Neural progenitor cell (in vitro differentiated cells): ENCODE results near the gene KLF13. TPM values are rescaled to one million over a fixed set of nuclear protein-coding genes. Genes with fewer than 3 reads are reported as not detected.

Experiments used
- DNase-seq: peaks from one replicate; pipeline ENCODE4 v3.0.0-alpha.2; 2016; ENCODE audit warnings: low spot score
- H2AFZ ChIP-seq: fragments of 200-600 bp; sonication (generic); replicated peaks from 2 replicates; pipeline ENCODE4 v1.6.1; 2016; ENCODE audit warnings: antibody characterized with exemption
- H3F3A ChIP-seq: fragments of 200-600 bp; sonication (generic); 2 replicates; pipeline ENCODE4 v1.6.1; 2016; ENCODE audit warnings: antibody characterized with exemption, low read depth
- H3K27ac ChIP-seq: fragments of 200-600 bp; sonication (generic); 2 replicates; pipeline ENCODE4 v1.5.1; 2016; ENCODE audit warnings: mild to moderate bottlenecking
- H3K27me3 ChIP-seq: fragments of 200-600 bp; sonication (generic); 2 replicates; pipeline ENCODE4 v1.6.1; 2016; ENCODE audit warnings: mild to moderate bottlenecking, moderate library complexity
- H3K36me3 ChIP-seq: fragments of 200-600 bp; sonication (generic); 2 replicates; pipeline ENCODE4 v1.5.1; 2016
- H3K4me1 ChIP-seq: fragments of 200-600 bp; sonication (generic); 2 replicates; pipeline ENCODE4 v1.6.1; 2016; ENCODE audit warnings: mixed run types
- H3K4me2 ChIP-seq: fragments of 200-600 bp; sonication (generic); 2 replicates; pipeline ENCODE4 v1.6.1; 2016
- H3K4me3 ChIP-seq: fragments of 200-600 bp; sonication (generic); 2 replicates; pipeline ENCODE4 v1.5.1; 2016
- H3K79me2 ChIP-seq: fragments of 200-600 bp; sonication (generic); 2 replicates; pipeline ENCODE4 v1.6.1; 2016; ENCODE audit warnings: low read depth
- H3K9ac ChIP-seq: fragments of 200-600 bp; sonication (generic); 2 replicates; pipeline ENCODE4 v1.6.1; 2016
- H3K9me3 ChIP-seq: fragments of 200-600 bp; sonication (generic); 2 replicates; pipeline ENCODE4 v1.5.1; 2016; ENCODE audit warnings: low read depth
- H4K20me1 ChIP-seq: fragments of 200-600 bp; sonication (generic); 2 replicates; pipeline ENCODE4 v1.6.1; 2016; ENCODE audit warnings: low read depth
- H3K27ac Mint-ChIP-seq: 3 replicates; pipeline ENCODE4 v1.8.0; 2021; ENCODE audit warnings: mixed read lengths
- H3K27me3 Mint-ChIP-seq: 2 replicates; pipeline ENCODE4 v1.8.0; 2022; ENCODE audit warnings: low read depth, mild to moderate bottlenecking, inconsistent platforms, moderate library complexity, mixed read lengths; ENCODE audit not compliant: insufficient read depth
- H3K36me3 Mint-ChIP-seq: 3 replicates; pipeline ENCODE4 v1.8.0; 2021; ENCODE audit warnings: mixed read lengths
- H3K4me1 Mint-ChIP-seq: 3 replicates; pipeline ENCODE4 v1.8.0; 2021; ENCODE audit warnings: mixed read lengths
- H3K4me3 Mint-ChIP-seq: 3 replicates; pipeline ENCODE4 v1.8.0; 2021; ENCODE audit warnings: mild to moderate bottlenecking, moderate library complexity, mixed read lengths
- H3K9me3 Mint-ChIP-seq: 3 replicates; pipeline ENCODE4 v1.8.0; 2020; ENCODE audit warnings: mixed read lengths
- CTCF ChIP-seq: fragments of 200-600 bp; sonication (generic); IDR thresholded peaks from 2 replicates; pipeline ENCODE4 v1.5.1; 2017; ENCODE audit warnings: antibody characterized with exemption, mild to moderate bottlenecking
- EZH2 ChIP-seq: fragments of 200-600 bp; sonication (generic); IDR thresholded peaks from 2 replicates; pipeline ENCODE4 v1.6.1; 2017; ENCODE audit warnings: antibody characterized with exemption, mild to moderate bottlenecking, moderate library complexity
- EZH2phosphoT487 ChIP-seq: fragments of 200-600 bp; sonication (generic); IDR thresholded peaks from 2 replicates; pipeline ENCODE4 v1.6.1; 2017; ENCODE audit warnings: antibody characterized with exemption
- total RNA-seq: library from RNA; depleted of rRNA; stranded (reverse); fragments of >200 nt; gene quantifications from 2 replicates; pipeline ENCODE4 v1.2.3, GENCODE V29; 2015; ENCODE audit warnings: low replicate concordance

The KLF13 gene
- total RNA-seq, 1 donor from 2014 or later, result 11.9 TPM

- H3K27me3 ChIP-seq, result peaks cover 47% of the 10 kb centered on the region
- H3K4me1 Mint-ChIP-seq, result peaks cover 6% of the 10 kb centered on the region
- peaks cover 16% of the 10 kb centered on the region for H3K9me3 Mint-ChIP-seq
- H3K4me3 ChIP-seq, result peak overlapping the region; percentile 52
- TF ChIP-seq CTCF, result no peak
- peak; percentile 84 for TF ChIP-seq EZH2phosphoT487
- peak; percentile 88 for TF ChIP-seq EZH2
- peaks cover 12% of the 10 kb centered on the region for H3F3A ChIP-seq
- H4K20me1 ChIP-seq, result no peaks in the 10 kb centered on the region
- H3K4me1 ChIP-seq, result peaks cover 5% of the 10 kb centered on the region
- peak; percentile 56 for DNase-seq
- no peak overlapping the region for H3K27ac Mint-ChIP-seq
- no peak overlapping the region for H3K27ac ChIP-seq
- H3K9ac ChIP-seq, result no peak overlapping the region
- no peaks in the 10 kb centered on the region for H3K79me2 ChIP-seq
- peak overlapping the region; percentile 90 for H3K4me2 ChIP-seq
- peak overlapping the region; percentile 77 for H3K4me3 Mint-ChIP-seq
- no peaks in the 10 kb centered on the region for H3K9me3 ChIP-seq
- peak overlapping the region; percentile 81 for H2AFZ ChIP-seq
- H3K36me3 Mint-ChIP-seq, result no peaks in the 10 kb centered on the region
- H3K27me3 Mint-ChIP-seq, result peaks cover 37% of the 10 kb centered on the region
- no peaks in the 10 kb centered on the region for H3K36me3 ChIP-seq
Measured at GRCh38 chr15:31392761-31393401, 66.2 kb downstream of the KLF13 start.

GRCh38 chr15:31393444-31394091 is 66.9 kb downstream of the KLF13 start:
- DNase-seq, result no peak
- Mint-ChIP-seq H3K9me3 (peaks cover 16% of the 10 kb centered on the region), H3K27ac (no peak overlapping the region), H3K4me3 (peak overlapping the region; percentile 68), H3K36me3 (no peaks in the 10 kb centered on the region), H3K4me1 (peaks cover 6% of the 10 kb centered on the region), H3K27me3 (peaks cover 37% of the 10 kb centered on the region)
- peaks cover 9% of the 10 kb centered on the region for H3K4me1 ChIP-seq
- H3K9me3 ChIP-seq, result no peaks in the 10 kb centered on the region
- peaks cover 47% of the 10 kb centered on the region for H3K27me3 ChIP-seq
- H3F3A ChIP-seq, result peaks cover 15% of the 10 kb centered on the region
- TF ChIP-seq EZH2, result peak; percentile 66
- no peak for TF ChIP-seq EZH2phosphoT487
- H3K4me2 ChIP-seq, result peak overlapping the region; percentile 90
- H3K27ac ChIP-seq, result no peak overlapping the region
- no peak overlapping the region for H3K9ac ChIP-seq
- no peaks in the 10 kb centered on the region for H3K36me3 ChIP-seq
- H3K79me2 ChIP-seq, result no peaks in the 10 kb centered on the region
- no peak overlapping the region for H2AFZ ChIP-seq
- H3K4me3 ChIP-seq, result peak overlapping the region; percentile 52
- H4K20me1 ChIP-seq, result no peaks in the 10 kb centered on the region

DNA sequence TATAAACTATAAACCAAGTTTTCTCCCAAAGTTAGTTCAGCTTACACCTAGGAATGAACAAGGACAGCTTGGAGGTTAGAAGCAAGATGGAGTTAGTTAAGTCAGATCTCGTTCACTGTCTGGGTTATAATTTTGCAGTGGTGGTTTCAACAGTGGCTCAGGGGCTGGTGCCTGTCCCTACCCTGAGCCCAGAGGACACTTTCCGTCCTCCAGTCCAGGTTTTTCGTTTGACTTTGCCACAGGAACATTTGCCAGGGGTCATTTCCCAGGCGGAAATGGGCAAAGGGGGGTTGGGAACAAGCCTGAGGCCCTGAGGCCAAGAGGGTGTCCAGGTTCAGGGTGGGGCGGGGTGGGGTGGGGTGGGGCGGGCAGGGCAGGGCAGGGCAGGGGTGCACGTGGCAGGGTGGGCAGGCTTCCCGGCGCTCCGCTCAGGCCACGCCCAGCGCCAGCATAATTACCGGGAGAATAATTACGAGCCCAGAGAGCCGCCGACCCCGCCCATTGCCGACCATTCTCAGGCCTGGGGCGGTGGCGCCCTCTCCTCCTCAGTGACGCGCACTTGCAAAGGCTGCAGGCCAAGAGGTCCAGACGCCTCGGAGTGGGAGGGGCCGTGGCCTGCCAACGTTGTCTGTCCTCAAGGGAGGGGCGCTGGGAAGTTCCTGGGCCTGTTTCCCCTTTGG is 70.4 kb downstream of the KLF13 start:
- TF ChIP-seq EZH2phosphoT487 (no peak), EZH2 (no peak), CTCF (peak; percentile 20)
- peak overlapping the region; percentile 83 for H3K27ac Mint-ChIP-seq
- Histone ChIP-seq H3K4me2 (peak overlapping the region; percentile 68), H3F3A (peaks cover 9% of the 10 kb centered on the region), H3K4me1 (peaks cover 9% of the 10 kb centered on the region), H4K20me1 (no peaks in the 10 kb centered on the region), H3K36me3 (no peaks in the 10 kb centered on the region), H2AFZ (no peak overlapping the region), H3K27ac (no peak overlapping the region), H3K9me3 (no peaks in the 10 kb centered on the region), H3K79me2 (no peaks in the 10 kb centered on the region), H3K9ac (no peak overlapping the region), H3K4me3 (peak overlapping the region; percentile 25), H3K27me3 (peaks cover 38% of the 10 kb centered on the region)
- H3K27me3 Mint-ChIP-seq, result peaks cover 24% of the 10 kb centered on the region
- peaks cover 10% of the 10 kb centered on the region for H3K4me1 Mint-ChIP-seq
- DNase-seq, result peak; percentile 92
- H3K4me3 Mint-ChIP-seq, result peak overlapping the region; percentile 43
- no peaks in the 10 kb centered on the region for H3K36me3 Mint-ChIP-seq
- peaks cover 3% of the 10 kb centered on the region for H3K9me3 Mint-ChIP-seq
